Right lobe of liver (tissue), 4 donors: Measurements from ENCODE around the gene LILRA5.
"Not testable (repeated sequence)": the region's sequence is repeated elsewhere in the genome, so short reads cannot be mapped to it uniquely, and the experiment has no call there.

ENCODE experiments used
- CTCF ChIP-seq, 4 donors: fragments of 200-600 bp in 3 of 4; fragments of 450-650 bp in 1 of 4; IDR thresholded peaks; one replicate each; pipeline versions ENCODE4 v1.5.1 to v1.8.0; 2016 to 2022; ENCODE audit warnings: antibody characterized with exemption in 4 of 4, mild to moderate bottlenecking in 2 of 4
- POLR2A ChIP-seq: fragments of 450-650 bp; IDR thresholded peaks from one replicate; pipeline ENCODE4 v1.6.1; 2017; ENCODE audit warnings: antibody characterized with exemption, mild to moderate bottlenecking
- donor health status: DM: no; HTN: no; CAD: no.
- donor health status: DM: no; HTN: no; CAD: no.
- donor health status: DM: no; HTN: yes; CAD: no.

DNA sequence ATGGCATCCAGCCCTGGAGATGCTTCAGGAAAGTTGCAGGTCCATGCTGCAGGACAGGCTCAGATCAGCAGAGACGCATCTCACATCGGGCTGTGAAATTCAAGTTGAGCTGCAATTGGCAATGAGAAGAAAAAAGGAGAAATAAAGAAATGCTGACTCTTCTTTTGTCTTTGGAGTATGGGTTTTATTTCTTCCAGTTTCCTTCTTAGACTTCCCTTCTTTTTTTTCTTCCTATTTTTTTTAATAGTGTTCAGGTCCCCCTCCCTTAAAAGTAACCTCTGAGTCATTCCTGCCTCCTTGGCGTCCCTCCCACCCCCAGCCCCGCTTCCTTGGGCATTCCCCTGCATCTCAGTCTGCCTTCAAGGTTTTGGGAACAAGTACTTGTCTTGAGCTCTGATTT lies 41.4 kb downstream of the LILRA5 start:
- not testable (repeated sequence) for TF ChIP-seq CTCF (IDR thresholded peaks at IDR 0.05); POLR2A
